ENCODE measurements around the gene DDIAS.
A peak's percentile ranks its signal among the peaks of the same experiment; 100 is the strongest.

DDIAS gene

GRCh38 chr11:82896183-82896582 is 5.4 kb upstream of the DDIAS start:
- Histone ChIP-seq H3K36me3 (replicated peaks) (no peaks in the 10 kb centered on the region), H3K9me3 (no peaks in the 10 kb centered on the region), H3K4me3 (no peak overlapping the region), H3K27me3 (ENCODE audit: low read depth) (no peaks in the 10 kb centered on the region), H3K4me1 (peaks cover 23% of the 10 kb centered on the region)
- DNase-seq (ENCODE audit: low spot score in 2 of 2), result no peak
- in situ Hi-C loops (cut with MboI; ENCODE audit: low sequenced_read_pairs), result no loop called here

GRCh38 chr11:82898241-82898640 is 3.3 kb upstream of the DDIAS start:
- H3K36me3 ChIP-seq (replicated peaks), result no peaks in the 10 kb centered on the region
- in situ Hi-C loops (cut with MboI; ENCODE audit: low sequenced_read_pairs), result no loop called here
- H3K9me3 ChIP-seq, result no peaks in the 10 kb centered on the region
- H3K27me3 ChIP-seq (ENCODE audit: low read depth), result no peaks in the 10 kb centered on the region
- peaks cover 26% of the 10 kb centered on the region for H3K4me1 ChIP-seq
- H3K4me3 ChIP-seq, result no peak overlapping the region
- DNase-seq (ENCODE audit: low spot score in 2 of 2), result no peak

- DNase-seq (ENCODE audit: low spot score in 2 of 2), result peak in 1 of 2 experiments; percentile 37
- Histone ChIP-seq H3K27me3 (ENCODE audit: low read depth) (no peaks in the 10 kb centered on the region), H3K36me3 (replicated peaks) (no peaks in the 10 kb centered on the region), H3K9me3 (no peaks in the 10 kb centered on the region), H3K4me3 (peak overlapping the region; percentile 60), H3K4me1 (peaks cover 28% of the 10 kb centered on the region)
- in situ Hi-C loops (cut with MboI; ENCODE audit: low sequenced_read_pairs), result no loop called here
Measured at GRCh38 chr11:82899186-82899820, 2.2 kb upstream of the DDIAS start.

- Histone ChIP-seq H3K4me3 (peak overlapping the region; percentile 60), H3K36me3 (replicated peaks) (no peaks in the 10 kb centered on the region), H3K9me3 (no peaks in the 10 kb centered on the region), H3K4me1 (peaks cover 28% of the 10 kb centered on the region), H3K27me3 (ENCODE audit: low read depth) (no peaks in the 10 kb centered on the region)
- in situ Hi-C loops (cut with MboI; ENCODE audit: low sequenced_read_pairs), result loop anchor here (10.0 kb wide), 1 partner anchor 255 kb away; the partner anchor contains the start of gene PCF11
- DNase-seq (ENCODE audit: low spot score in 2 of 2), result no peak
Measured at GRCh38 chr11:82899957-82900276, 1.6 kb upstream of the DDIAS start.

- peak; percentile 97 to 98 for DNase-seq (ENCODE audit: low spot score in 2 of 2)
- H3K36me3 ChIP-seq (replicated peaks), result no peaks in the 10 kb centered on the region
- H3K9me3 ChIP-seq, result no peaks in the 10 kb centered on the region
- in situ Hi-C loops (cut with MboI; ENCODE audit: low sequenced_read_pairs), result loop anchor here (10.0 kb wide), 1 partner anchor 254 kb away; the partner anchor contains the start of gene PCF11
- H3K27me3 ChIP-seq (ENCODE audit: low read depth), result no peaks in the 10 kb centered on the region
- H3K4me1 ChIP-seq, result peaks cover 28% of the 10 kb centered on the region
- peak within 1 kb of the TSS; percentile 60 for H3K4me3 ChIP-seq
Measured at GRCh38 chr11:82900277-82901164, 1.0 kb upstream of the DDIAS start, which contains the start of gene PRCP. TSS of gene PRCP (minus strand) at chr11:82900430. CDS start at chr11:82900402, 28 bp downstream.

GRCh38 chr11:82901922-82902485 is 468 bp downstream of the DDIAS start:
- Histone ChIP-seq H3K4me1 (peaks cover 35% of the 10 kb centered on the region), H3K36me3 (replicated peaks) (no peaks in the 10 kb centered on the region), H3K27me3 (ENCODE audit: low read depth) (no peaks in the 10 kb centered on the region), H3K9me3 (no peaks in the 10 kb centered on the region), H3K4me3 (peak overlapping the region; percentile 60)
- in situ Hi-C loops (cut with MboI; ENCODE audit: low sequenced_read_pairs), result loop anchor here (10.0 kb wide), 1 partner anchor 253 kb away; the partner anchor contains the start of gene PCF11
- DNase-seq (ENCODE audit: low spot score in 2 of 2), result no peak

GRCh38 chr11:82902880-82903279 is 1.3 kb downstream of the DDIAS start:
- Histone ChIP-seq H3K4me1 (peaks cover 36% of the 10 kb centered on the region), H3K36me3 (replicated peaks) (no peaks in the 10 kb centered on the region), H3K9me3 (no peaks in the 10 kb centered on the region), H3K4me3 (peak overlapping the region; percentile 60; the same call in 1 of the 2 replicates), H3K27me3 (ENCODE audit: low read depth) (no peaks in the 10 kb centered on the region)
- in situ Hi-C loops (cut with MboI; ENCODE audit: low sequenced_read_pairs), result loop anchor here (10.0 kb wide), 1 partner anchor 252 kb away; the partner anchor contains the start of gene PCF11
- DNase-seq (ENCODE audit: low spot score in 2 of 2), result no peak

GRCh38 chr11:82903843-82904586 is 2.5 kb downstream of the DDIAS start:
- in situ Hi-C loops (cut with MboI; ENCODE audit: low sequenced_read_pairs), result loop anchor here (10.0 kb wide), 1 partner anchor 251 kb away; the partner anchor contains the start of gene PCF11
- Histone ChIP-seq H3K4me1 (peaks cover 38% of the 10 kb centered on the region), H3K36me3 (replicated peaks) (no peaks in the 10 kb centered on the region), H3K9me3 (no peaks in the 10 kb centered on the region), H3K4me3 (no peak overlapping the region), H3K27me3 (ENCODE audit: low read depth) (no peaks in the 10 kb centered on the region)
- DNase-seq (ENCODE audit: low spot score in 2 of 2), result no peak

- Histone ChIP-seq H3K4me3 (no peak overlapping the region), H3K9me3 (no peaks in the 10 kb centered on the region), H3K27me3 (ENCODE audit: low read depth) (no peaks in the 10 kb centered on the region), H3K4me1 (peaks cover 42% of the 10 kb centered on the region), H3K36me3 (replicated peaks) (no peaks in the 10 kb centered on the region; the same call in 1 of the 2 replicates)
- DNase-seq (ENCODE audit: low spot score in 2 of 2), result peak in 1 of 2 experiments; percentile 77
- in situ Hi-C loops (cut with MboI; ENCODE audit: low sequenced_read_pairs), result loop anchor here (10.0 kb wide), 1 partner anchor 249 kb away; the partner anchor contains the start of gene PCF11
Measured at GRCh38 chr11:82906236-82906635, 4.7 kb downstream of the DDIAS start.

GRCh38 chr11:82906931-82907330 is 5.4 kb downstream of the DDIAS start:
- H3K36me3 ChIP-seq (replicated peaks), result peaks cover under 1% of the 10 kb centered on the region
- peaks cover 2% of the 10 kb centered on the region; the same call in 1 of the 2 replicates for H3K9me3 ChIP-seq
- in situ Hi-C loops (cut with MboI; ENCODE audit: low sequenced_read_pairs), result loop anchor here (10.0 kb wide), 1 partner anchor 248 kb away; the partner anchor contains the start of gene PCF11
- H3K4me3 ChIP-seq, result no peak overlapping the region
- H3K27me3 ChIP-seq (ENCODE audit: low read depth), result no peaks in the 10 kb centered on the region
- peaks cover 42% of the 10 kb centered on the region for H3K4me1 ChIP-seq
- peak; percentile 45 to 85 for DNase-seq (ENCODE audit: low spot score in 2 of 2)

- in situ Hi-C loops (cut with MboI; ENCODE audit: low sequenced_read_pairs), result loop anchor here (10.0 kb wide), 1 partner anchor 247 kb away; the partner anchor contains the start of gene PCF11
- Histone ChIP-seq H3K9me3 (peaks cover 2% of the 10 kb centered on the region; the same call in 1 of the 2 replicates), H3K4me3 (no peak overlapping the region), H3K4me1 (peaks cover 42% of the 10 kb centered on the region), H3K27me3 (ENCODE audit: low read depth) (no peaks in the 10 kb centered on the region), H3K36me3 (replicated peaks) (peaks cover 5% of the 10 kb centered on the region)
- peak in 1 of 2 experiments; percentile 48 for DNase-seq (ENCODE audit: low spot score in 2 of 2)
Measured at GRCh38 chr11:82907371-82907770, 5.8 kb downstream of the DDIAS start.

- Histone ChIP-seq H3K27me3 (ENCODE audit: low read depth) (no peaks in the 10 kb centered on the region), H3K36me3 (replicated peaks) (peaks cover 7% of the 10 kb centered on the region), H3K4me3 (no peak overlapping the region), H3K4me1 (peaks cover 36% of the 10 kb centered on the region), H3K9me3 (peaks cover 2% of the 10 kb centered on the region; the same call in 1 of the 2 replicates)
- peak in 1 of 2 experiments; percentile 37 for DNase-seq (ENCODE audit: low spot score in 2 of 2)
- in situ Hi-C loops (cut with MboI; ENCODE audit: low sequenced_read_pairs), result loop anchor here (10.0 kb wide), 1 partner anchor 246 kb away; the partner anchor contains the start of gene PCF11
Measured at GRCh38 chr11:82908311-82908710, 6.8 kb downstream of the DDIAS start.

All from HAP-1 (cell line).